Mesendoderm (in vitro differentiated cells): Measurements from ENCODE around the gene ANKRD65.
"Not testable (repeated sequence)": the region's sequence is repeated elsewhere in the genome, so short reads cannot be mapped to it uniquely, and the experiment has no call there.

Experiments
- DNase-seq: peaks from one replicate; pipeline ENCODE4 v3.0.0; 2013
- H2AK5ac ChIP-seq: 2 replicates; pipeline ENCODE4 v1.6.1; 2013; ENCODE audit warnings: low read length, inconsistent platforms
- H2BK120ac ChIP-seq: 2 replicates; pipeline ENCODE4 v1.6.1; 2013; ENCODE audit warnings: low read depth, mild to moderate bottlenecking, low read length, moderate library complexity, mixed read lengths
- H2BK15ac ChIP-seq: replicated peaks from 2 replicates; pipeline ENCODE4 v1.6.1; 2013; ENCODE audit warnings: low read depth, mild to moderate bottlenecking, moderate library complexity
- H2BK5ac ChIP-seq: 2 replicates; pipeline ENCODE4 v1.6.1; 2013; ENCODE audit warnings: low read length, inconsistent platforms
- H3K18ac ChIP-seq: 2 replicates; pipeline ENCODE4 v1.6.1; 2013; ENCODE audit warnings: mild to moderate bottlenecking, low read length, mixed read lengths
- H3K23ac ChIP-seq: one replicate; pipeline ENCODE4 v1.6.1; 2013; ENCODE audit warnings: low read length
- H3K27ac ChIP-seq: 2 replicates; pipeline ENCODE4 v1.5.1; 2013; ENCODE audit warnings: low read depth, mild to moderate bottlenecking, inconsistent platforms, low read length, moderate library complexity
- H3K27me3 ChIP-seq: 2 replicates; pipeline ENCODE4 v1.6.1; 2013; ENCODE audit warnings: low read length, control low read depth, mild to moderate bottlenecking, inconsistent platforms; ENCODE audit not compliant: insufficient read depth, poor library complexity
- H3K36me3 ChIP-seq: 2 replicates; pipeline ENCODE4 v1.6.1; 2013; ENCODE audit warnings: low read length, inconsistent platforms; ENCODE audit not compliant: control insufficient read depth, insufficient read depth
- H3K4ac ChIP-seq: one replicate; pipeline ENCODE4 v1.6.1; 2013; ENCODE audit warnings: low read depth, mild to moderate bottlenecking, low read length, moderate library complexity
- H3K4me1 ChIP-seq: 2 replicates; pipeline ENCODE4 v1.6.1; 2013; ENCODE audit warnings: low read depth, low read length, inconsistent platforms; ENCODE audit not compliant: control insufficient read depth
- H3K4me2 ChIP-seq: 2 replicates; pipeline ENCODE4 v1.6.1; 2013; ENCODE audit warnings: low read length
- H3K4me3 ChIP-seq: 2 replicates; pipeline ENCODE4 v1.5.1; 2013; ENCODE audit warnings: mild to moderate bottlenecking, low read length
- H3K56ac ChIP-seq: one replicate; pipeline ENCODE4 v1.6.1; 2013; ENCODE audit warnings: low read length
- H3K79me1 ChIP-seq: 2 replicates; pipeline ENCODE4 v1.6.1; 2013; ENCODE audit warnings: low read length, inconsistent platforms
- H3K79me2 ChIP-seq: 2 replicates; pipeline ENCODE4 v1.6.1; 2013; ENCODE audit warnings: mild to moderate bottlenecking, low read length; ENCODE audit not compliant: control insufficient read depth, insufficient read depth
- H3K9ac ChIP-seq: 2 replicates; pipeline ENCODE4 v1.6.1; 2013; ENCODE audit warnings: low read length, inconsistent platforms
- H4K5ac ChIP-seq: one replicate; pipeline ENCODE4 v1.6.1; 2013; ENCODE audit warnings: low read length
- H4K8ac ChIP-seq: one replicate; pipeline ENCODE4 v1.6.1; 2013; ENCODE audit warnings: low read depth, mild to moderate bottlenecking, control low read depth, low read length, moderate library complexity
- WGBS: extraction: QIAGEN DNeasy Blood & Tissue Kit; methylation state at CpG from one replicate; pipeline ENCODE4 v1.1.7; 2013; ENCODE audit warnings: low lambda C conversion rate, missing lambda C conversion rate; ENCODE audit not compliant: insufficient coverage; ENCODE audit errors: extremely low coverage; 5-methylcytosine and 5-hydroxymethylcytosine counted together

ANKRD65 gene

GRCh38 chr1:1460540-1461130 lies 39.6 kb upstream of the ANKRD65 start:
- Histone ChIP-seq H3K27ac (no peak overlapping the region), H2BK15ac (no peak overlapping the region), H2AK5ac (no peak overlapping the region), H4K8ac (no peak overlapping the region), H3K4me2 (no peak overlapping the region), H3K79me1 (no peaks in the 10 kb centered on the region), H3K9ac (no peak overlapping the region), H3K23ac (no peak overlapping the region), H2BK5ac (no peak overlapping the region), H3K4me3 (no peak overlapping the region), H3K4ac (no peak overlapping the region), H2BK120ac (no peak overlapping the region), H3K79me2 (no peaks in the 10 kb centered on the region), H4K5ac (no peak overlapping the region), H3K36me3 (no peaks in the 10 kb centered on the region), H3K27me3 (no peaks in the 10 kb centered on the region), H3K18ac (no peak overlapping the region), H3K56ac (no peak overlapping the region), H3K4me1 (no peaks in the 10 kb centered on the region)
- no peak for DNase-seq
- WGBS = no CpG with 5 or more reads among the region's 27 CpGs

- not testable (repeated sequence) for H3K79me2 ChIP-seq, H3K4ac ChIP-seq, H3K56ac ChIP-seq, H3K4me3 ChIP-seq, H4K8ac ChIP-seq, H2BK120ac ChIP-seq, H2AK5ac ChIP-seq, H3K9ac ChIP-seq, H3K23ac ChIP-seq, DNase-seq, H2BK15ac ChIP-seq, H2BK5ac ChIP-seq, H3K4me1 ChIP-seq, H3K79me1 ChIP-seq, H3K27ac ChIP-seq, H3K27me3 ChIP-seq, H3K36me3 ChIP-seq, H3K4me2 ChIP-seq, H3K18ac ChIP-seq, H4K5ac ChIP-seq
- WGBS = no CpG with 5 or more reads among the region's 14 CpGs
Observed at GRCh38 chr1:1459711-1460110, 38.6 kb upstream of the ANKRD65 start.

DNA sequence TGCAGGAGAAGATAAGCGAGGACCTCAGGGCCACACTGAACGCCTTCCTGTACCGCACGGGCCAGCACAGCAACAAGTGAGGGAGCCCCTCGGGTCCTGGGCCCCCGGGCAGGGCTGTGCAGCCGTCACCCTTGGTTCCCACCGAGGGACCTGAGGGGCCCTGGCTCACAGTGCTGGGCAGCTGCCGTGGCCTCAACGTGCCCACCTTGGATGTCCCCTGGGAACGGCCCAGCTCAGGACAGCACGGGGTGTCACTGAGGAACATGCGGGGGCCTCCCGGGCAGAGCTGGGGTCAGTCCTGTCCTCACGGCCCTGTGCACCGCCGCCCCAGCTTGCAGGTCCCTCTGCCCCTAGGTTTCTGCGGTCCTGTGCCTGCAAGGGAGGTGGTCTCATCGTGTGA lies 38.1 kb upstream of the ANKRD65 start:
- not testable (repeated sequence) for H3K4me2 ChIP-seq, H4K8ac ChIP-seq, H2BK15ac ChIP-seq, H3K79me1 ChIP-seq, H3K27me3 ChIP-seq, H3K18ac ChIP-seq, H2AK5ac ChIP-seq, H3K4me3 ChIP-seq, H3K23ac ChIP-seq, H2BK5ac ChIP-seq, H3K27ac ChIP-seq, H4K5ac ChIP-seq, H3K56ac ChIP-seq, H3K36me3 ChIP-seq, H2BK120ac ChIP-seq, H3K4me1 ChIP-seq, H3K79me2 ChIP-seq, H3K4ac ChIP-seq, H3K9ac ChIP-seq, DNase-seq
- no CpG with 5 or more reads among the region's 19 CpGs for WGBS

GRCh38 chr1:1456683-1457255 lies 35.7 kb upstream of the ANKRD65 start:
- H4K5ac ChIP-seq, H3K79me2 ChIP-seq, H3K4me1 ChIP-seq, DNase-seq, H3K56ac ChIP-seq, H3K4ac ChIP-seq, H2BK120ac ChIP-seq, H3K27me3 ChIP-seq, H2AK5ac ChIP-seq, H3K79me1 ChIP-seq, H3K18ac ChIP-seq, H3K27ac ChIP-seq, H4K8ac ChIP-seq, H3K4me2 ChIP-seq, H3K23ac ChIP-seq, H2BK5ac ChIP-seq, H2BK15ac ChIP-seq, H3K36me3 ChIP-seq, H3K4me3 ChIP-seq, H3K9ac ChIP-seq: not testable (repeated sequence)
- no CpG with 5 or more reads among the region's 22 CpGs for WGBS

- not testable (repeated sequence) for H3K4me1 ChIP-seq, H2BK5ac ChIP-seq, H3K27me3 ChIP-seq, H3K27ac ChIP-seq, H2AK5ac ChIP-seq, H3K18ac ChIP-seq, H3K4ac ChIP-seq, H3K4me2 ChIP-seq, H4K5ac ChIP-seq, H2BK120ac ChIP-seq, H3K23ac ChIP-seq, H3K79me1 ChIP-seq, H3K56ac ChIP-seq, H4K8ac ChIP-seq, H3K9ac ChIP-seq, H3K36me3 ChIP-seq, H3K79me2 ChIP-seq, H3K4me3 ChIP-seq, H2BK15ac ChIP-seq, DNase-seq
- no CpG with 5 or more reads among the region's 15 CpGs for WGBS
Observed at GRCh38 chr1:1455934-1456333, 34.9 kb upstream of the ANKRD65 start.

DNA sequence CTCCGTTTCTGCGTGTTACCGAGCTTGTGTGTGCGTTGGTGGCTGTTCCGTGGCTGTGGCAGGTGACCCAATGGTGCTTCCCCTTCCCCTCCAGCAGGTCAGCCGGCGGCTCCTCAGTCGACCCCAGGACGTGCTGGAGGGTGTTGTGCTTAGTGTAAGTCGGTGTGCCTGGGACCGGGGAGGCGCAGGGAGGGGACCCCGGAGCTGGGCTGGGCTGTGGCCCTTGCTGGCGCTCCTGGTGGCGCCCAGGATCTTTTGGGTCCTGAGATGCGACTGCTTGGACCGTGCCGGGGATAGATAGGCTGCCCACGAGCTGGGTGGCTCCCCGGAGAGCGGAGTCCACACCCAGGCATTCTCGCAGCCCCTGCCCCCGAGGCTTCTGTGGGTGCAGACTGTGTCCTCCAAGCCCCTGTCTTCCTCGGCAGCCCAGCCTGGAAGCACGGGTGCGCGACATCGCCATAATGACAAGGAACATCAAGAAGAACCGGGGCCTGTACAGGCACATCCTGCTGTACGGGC lies 34.3 kb upstream of the ANKRD65 start:
- Histone ChIP-seq H3K27me3 (no peaks in the 10 kb centered on the region), H4K8ac (no peak overlapping the region), H3K79me1 (no peaks in the 10 kb centered on the region), H4K5ac (no peak overlapping the region), H3K79me2 (no peaks in the 10 kb centered on the region), H3K36me3 (no peaks in the 10 kb centered on the region), H2AK5ac (no peak overlapping the region), H3K4me2 (no peak overlapping the region), H2BK15ac (no peak overlapping the region), H3K18ac (no peak overlapping the region), H3K4ac (no peak overlapping the region), H3K4me1 (no peaks in the 10 kb centered on the region), H2BK120ac (no peak overlapping the region), H2BK5ac (no peak overlapping the region), H3K56ac (no peak overlapping the region), H3K27ac (no peak overlapping the region), H3K4me3 (no peak overlapping the region), H3K9ac (no peak overlapping the region), H3K23ac (no peak overlapping the region)
- WGBS = no CpG with 5 or more reads among the region's 30 CpGs
- DNase-seq = no peak
